ENCODE results near the gene AP2M1. TPM values are rescaled to one million over a fixed set of nuclear protein-coding genes. Genes with fewer than 3 reads are reported as not detected.
"Not testable (repeated sequence)": the region's sequence is repeated elsewhere in the genome, so short reads cannot be mapped to it uniquely, and the experiment has no call there.

The AP2M1 gene
- total RNA-seq, 1 donor from 2014 or later, result 315 TPM

GRCh38 chr3:184155644-184156521 lies 18.8 kb upstream of the AP2M1 start:
- Mint-ChIP-seq H3K36me3 (ENCODE audit: unreplicated experiment) (no peaks in the 10 kb centered on the region), H3K4me1 (ENCODE audit: low read depth, unreplicated experiment) (peaks cover 24% of the 10 kb centered on the region), H3K27ac (ENCODE audit: unreplicated experiment) (peak overlapping the region; percentile 99), H3K27me3 (ENCODE audit: unreplicated experiment) (peaks cover 7% of the 10 kb centered on the region), H3K9me3 (ENCODE audit: unreplicated experiment) (peaks cover 17% of the 10 kb centered on the region), H3K4me3 (ENCODE audit: unreplicated experiment) (peak overlapping the region; percentile 100)
- no peak for TF ChIP-seq CTCF (IDR thresholded peaks at IDR 0.05; ENCODE audit: partially characterized antibody, unreplicated experiment)
- DNase-seq, result peak; percentile 52

- Mint-ChIP-seq H3K27me3 (ENCODE audit: unreplicated experiment) (peaks cover 7% of the 10 kb centered on the region), H3K27ac (ENCODE audit: unreplicated experiment) (peak overlapping the region; percentile 99), H3K36me3 (ENCODE audit: unreplicated experiment) (no peaks in the 10 kb centered on the region), H3K4me3 (ENCODE audit: unreplicated experiment) (peak overlapping the region; percentile 100), H3K9me3 (ENCODE audit: unreplicated experiment) (peaks cover 17% of the 10 kb centered on the region), H3K4me1 (ENCODE audit: low read depth, unreplicated experiment) (peaks cover 26% of the 10 kb centered on the region)
- no peak for TF ChIP-seq CTCF (IDR thresholded peaks at IDR 0.05; ENCODE audit: partially characterized antibody, unreplicated experiment)
- peak; percentile 82 for DNase-seq
Observed at GRCh38 chr3:184156522-184156955, 18.1 kb upstream of the AP2M1 start.

GRCh38 chr3:184157206-184157605 lies 17.4 kb upstream of the AP2M1 start:
- Mint-ChIP-seq H3K36me3 (ENCODE audit: unreplicated experiment) (no peaks in the 10 kb centered on the region), H3K4me1 (ENCODE audit: low read depth, unreplicated experiment) (peaks cover 25% of the 10 kb centered on the region), H3K9me3 (ENCODE audit: unreplicated experiment) (peaks cover 16% of the 10 kb centered on the region), H3K27me3 (ENCODE audit: unreplicated experiment) (peaks cover 7% of the 10 kb centered on the region), H3K27ac (ENCODE audit: unreplicated experiment) (peak overlapping the region; percentile 99), H3K4me3 (ENCODE audit: unreplicated experiment) (peak overlapping the region; percentile 100)
- no peak for TF ChIP-seq CTCF (IDR thresholded peaks at IDR 0.05; ENCODE audit: partially characterized antibody, unreplicated experiment)
- DNase-seq, result no peak

- H3K27ac Mint-ChIP-seq (ENCODE audit: unreplicated experiment), result peak overlapping the region; percentile 73
- peak overlapping the region; percentile 100 for H3K4me3 Mint-ChIP-seq (ENCODE audit: unreplicated experiment)
- peaks cover 4% of the 10 kb centered on the region for H3K27me3 Mint-ChIP-seq (ENCODE audit: unreplicated experiment)
- peaks cover 12% of the 10 kb centered on the region for H3K9me3 Mint-ChIP-seq (ENCODE audit: unreplicated experiment)
- DNase-seq, result no peak
- no peak for TF ChIP-seq CTCF (IDR thresholded peaks at IDR 0.05; ENCODE audit: partially characterized antibody, unreplicated experiment)
- peaks cover 21% of the 10 kb centered on the region for H3K4me1 Mint-ChIP-seq (ENCODE audit: low read depth, unreplicated experiment)
- no peaks in the 10 kb centered on the region for H3K36me3 Mint-ChIP-seq (ENCODE audit: unreplicated experiment)
Observed at GRCh38 chr3:184158404-184158803, 16.3 kb upstream of the AP2M1 start.

GRCh38 chr3:184160456-184160855 lies 14.2 kb upstream of the AP2M1 start:
- peak overlapping the region; percentile 59 for H3K27ac Mint-ChIP-seq (ENCODE audit: unreplicated experiment)
- TF ChIP-seq CTCF (IDR thresholded peaks at IDR 0.05; ENCODE audit: partially characterized antibody, unreplicated experiment), result no peak
- peaks cover 4% of the 10 kb centered on the region for H3K27me3 Mint-ChIP-seq (ENCODE audit: unreplicated experiment)
- no peaks in the 10 kb centered on the region for H3K36me3 Mint-ChIP-seq (ENCODE audit: unreplicated experiment)
- peak overlapping the region; percentile 17 for H3K4me3 Mint-ChIP-seq (ENCODE audit: unreplicated experiment)
- DNase-seq, result no peak
- H3K9me3 Mint-ChIP-seq (ENCODE audit: unreplicated experiment), result peaks cover 12% of the 10 kb centered on the region
- H3K4me1 Mint-ChIP-seq (ENCODE audit: low read depth, unreplicated experiment), result peaks cover 17% of the 10 kb centered on the region

- H3K4me3 Mint-ChIP-seq (ENCODE audit: unreplicated experiment); H3K27ac Mint-ChIP-seq (ENCODE audit: unreplicated experiment); H3K9me3 Mint-ChIP-seq (ENCODE audit: unreplicated experiment); H3K27me3 Mint-ChIP-seq (ENCODE audit: unreplicated experiment); H3K36me3 Mint-ChIP-seq (ENCODE audit: unreplicated experiment); DNase-seq: not testable (repeated sequence)
- H3K4me1 Mint-ChIP-seq (ENCODE audit: low read depth, unreplicated experiment), result peaks cover 15% of the 10 kb centered on the region
Observed at GRCh38 chr3:184162571-184163070, 12.0 kb upstream of the AP2M1 start.

Measured in glutamatergic neuron (in vitro differentiated cells).